GM12872 (cell line): ENCODE data around the gene IFNAR2.

Source experiments
- TF ChIP-seq, protein P1 (sequence below): IDR thresholded peaks from 3 replicates; pipeline ENCODE4 v1.5.1; 2011; ENCODE audit warnings: low read depth, mild to moderate bottlenecking, low read length, moderate library complexity; ENCODE audit not compliant: insufficient read depth

The IFNAR2 gene

DNA sequence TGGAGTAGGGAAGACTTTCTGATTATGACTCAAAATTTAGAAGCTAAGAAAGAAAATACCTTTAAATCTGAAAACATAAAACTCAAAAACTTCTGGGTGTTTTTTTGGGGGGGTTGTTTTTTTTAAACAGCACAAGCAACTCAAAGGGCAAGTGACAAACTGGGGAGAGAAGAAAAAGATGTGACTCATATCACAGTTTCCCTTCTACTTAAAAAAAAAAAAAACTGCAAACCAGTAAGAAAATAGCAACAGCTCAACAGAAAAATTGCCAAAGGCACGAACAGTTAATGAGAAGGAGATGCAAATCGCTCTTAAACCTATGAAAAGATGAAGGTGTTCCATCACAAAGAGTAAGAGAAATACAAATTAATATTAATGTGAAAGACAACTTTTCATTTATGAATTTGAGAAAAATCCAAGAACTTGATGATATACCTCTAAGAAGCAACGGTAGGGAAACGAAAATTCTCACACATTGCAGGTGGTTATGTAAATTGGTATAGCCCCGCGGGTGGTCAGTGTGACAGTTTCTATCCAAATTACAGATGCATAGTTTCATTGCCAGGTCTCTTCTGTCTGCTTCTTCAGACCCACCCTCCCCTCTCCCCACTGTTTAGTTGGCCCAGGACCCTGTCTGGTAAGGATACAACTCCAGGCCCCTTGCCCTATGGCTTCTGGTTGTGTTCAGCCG lies 9.0 kb downstream of the IFNAR2 start:
- TF ChIP-seq, protein P1, sequence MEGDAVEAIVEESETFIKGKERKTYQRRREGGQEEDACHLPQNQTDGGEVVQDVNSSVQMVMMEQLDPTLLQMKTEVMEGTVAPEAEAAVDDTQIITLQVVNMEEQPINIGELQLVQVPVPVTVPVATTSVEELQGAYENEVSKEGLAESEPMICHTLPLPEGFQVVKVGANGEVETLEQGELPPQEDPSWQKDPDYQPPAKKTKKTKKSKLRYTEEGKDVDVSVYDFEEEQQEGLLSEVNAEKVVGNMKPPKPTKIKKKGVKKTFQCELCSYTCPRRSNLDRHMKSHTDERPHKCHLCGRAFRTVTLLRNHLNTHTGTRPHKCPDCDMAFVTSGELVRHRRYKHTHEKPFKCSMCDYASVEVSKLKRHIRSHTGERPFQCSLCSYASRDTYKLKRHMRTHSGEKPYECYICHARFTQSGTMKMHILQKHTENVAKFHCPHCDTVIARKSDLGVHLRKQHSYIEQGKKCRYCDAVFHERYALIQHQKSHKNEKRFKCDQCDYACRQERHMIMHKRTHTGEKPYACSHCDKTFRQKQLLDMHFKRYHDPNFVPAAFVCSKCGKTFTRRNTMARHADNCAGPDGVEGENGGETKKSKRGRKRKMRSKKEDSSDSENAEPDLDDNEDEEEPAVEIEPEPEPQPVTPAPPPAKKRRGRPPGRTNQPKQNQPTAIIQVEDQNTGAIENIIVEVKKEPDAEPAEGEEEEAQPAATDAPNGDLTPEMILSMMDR = no peak

DNA sequence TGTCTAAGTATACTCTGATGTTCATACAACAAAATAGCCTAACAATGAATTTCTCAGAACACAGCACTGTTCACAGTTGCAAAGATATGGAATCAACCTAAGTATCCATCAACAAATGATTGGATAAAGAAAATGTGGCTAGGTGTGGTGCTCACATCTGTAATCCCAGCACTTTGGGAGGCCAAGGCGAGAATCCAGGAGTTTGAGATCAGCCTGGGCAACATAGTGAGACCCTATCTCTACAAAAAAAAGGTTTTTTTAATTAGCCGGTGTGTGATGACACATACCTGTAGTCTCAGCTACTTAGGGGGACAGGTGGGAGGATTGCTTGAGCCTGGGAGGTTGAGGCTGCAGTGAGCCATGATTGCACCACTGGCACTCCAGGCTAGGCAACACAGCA lies 10.7 kb downstream of the IFNAR2 start:
- TF ChIP-seq, protein P1 = no peak

DNA sequence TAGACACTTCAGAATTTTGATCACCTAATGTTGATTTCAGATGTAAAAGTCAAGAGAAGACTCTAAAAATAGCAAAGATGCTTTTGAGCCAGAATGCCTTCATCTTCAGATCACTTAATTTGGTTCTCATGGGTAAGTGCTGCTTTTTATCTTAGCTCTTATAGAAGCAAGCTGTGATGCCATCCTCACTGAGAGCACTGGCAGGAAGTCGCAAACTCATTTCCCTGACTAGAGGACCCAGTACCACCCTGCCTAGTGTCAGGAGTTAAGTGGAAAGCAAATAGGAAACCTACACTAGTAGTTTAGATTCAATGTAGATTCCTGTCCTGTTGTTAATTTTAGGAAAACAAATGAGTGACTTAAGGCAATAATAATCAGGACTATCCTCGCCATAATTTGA lies 12.1 kb downstream of the IFNAR2 start:
- TF ChIP-seq, protein P1 = no peak

DNA sequence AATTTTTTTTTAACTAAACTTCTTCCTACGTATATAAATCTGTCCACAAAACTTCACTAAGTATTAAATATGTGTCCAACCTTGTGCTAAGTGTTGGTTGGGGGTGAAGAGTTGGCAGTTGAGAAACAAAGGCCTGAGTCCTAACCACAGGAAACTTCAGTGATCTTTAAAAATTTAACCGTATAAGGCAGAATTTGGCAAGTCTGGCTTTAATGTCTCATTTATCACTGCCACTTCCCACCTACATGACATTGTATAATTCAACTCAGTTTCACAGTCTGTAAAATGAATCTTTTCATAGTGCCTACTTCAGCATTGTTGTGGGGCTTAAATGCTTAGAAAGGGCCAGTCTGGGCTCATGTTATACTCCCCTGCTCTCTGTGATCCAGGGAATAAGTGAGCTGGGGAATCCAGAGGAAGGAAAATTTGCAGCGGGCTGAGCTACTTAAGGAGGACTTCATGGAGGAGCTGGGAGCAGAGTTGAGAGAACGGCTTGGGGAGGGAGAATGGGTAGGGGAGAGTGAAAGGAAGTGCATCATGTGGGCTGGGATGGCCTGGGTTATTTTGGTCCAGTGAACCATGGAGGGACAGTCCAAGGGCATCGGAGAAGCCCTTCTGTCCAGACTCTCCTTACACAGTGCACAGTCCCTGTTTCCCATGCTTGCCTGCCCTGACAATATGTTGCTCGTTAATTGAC lies 14.5 kb downstream of the IFNAR2 start:
- TF ChIP-seq, protein P1 = no peak

DNA sequence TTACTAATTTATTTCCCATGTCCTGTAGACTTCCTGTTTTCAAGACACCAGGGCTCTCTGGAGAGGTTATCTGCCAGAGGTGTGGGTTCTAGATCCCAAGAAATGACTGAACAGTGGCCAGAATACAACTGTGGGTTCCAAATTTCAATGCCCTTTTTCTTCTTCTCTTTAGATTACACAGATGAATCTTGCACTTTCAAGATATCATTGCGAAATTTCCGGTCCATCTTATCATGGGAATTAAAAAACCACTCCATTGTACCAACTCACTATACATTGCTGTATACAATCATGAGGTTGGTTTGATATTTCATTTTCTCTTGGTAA lies 15.0 kb downstream of the IFNAR2 start:
- TF ChIP-seq, protein P1 = no peak

DNA sequence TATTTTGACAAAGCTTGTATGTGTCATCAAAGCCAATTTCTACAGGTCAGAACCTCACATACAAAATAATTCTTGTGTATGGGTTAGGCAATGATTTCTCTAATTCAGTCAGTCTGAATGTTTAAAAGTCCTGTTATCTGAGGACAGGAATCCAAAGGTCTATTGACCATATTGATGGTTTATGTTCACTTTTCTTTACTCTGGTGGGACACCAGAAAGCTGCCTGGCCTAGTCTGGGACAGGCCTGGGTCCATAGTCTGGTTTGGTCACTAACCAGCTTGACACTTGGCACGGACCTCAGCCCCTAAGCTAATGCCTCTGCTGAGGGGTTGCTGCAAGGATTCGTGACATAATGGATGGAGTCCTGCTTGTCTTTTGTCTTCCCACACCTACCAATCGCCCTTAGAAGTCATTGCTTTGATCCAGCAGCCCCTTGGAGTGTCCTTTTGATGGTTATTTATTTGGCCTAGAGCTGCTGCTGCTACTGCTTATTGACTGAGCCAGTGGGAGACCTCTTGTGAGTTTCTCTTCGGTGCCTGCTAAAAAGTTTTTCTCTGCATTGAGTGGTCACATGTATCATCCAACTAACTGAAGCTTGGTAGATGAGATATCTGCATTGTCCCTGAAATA lies 15.7 kb downstream of the IFNAR2 start:
- TF ChIP-seq, protein P1 = no peak

DNA sequence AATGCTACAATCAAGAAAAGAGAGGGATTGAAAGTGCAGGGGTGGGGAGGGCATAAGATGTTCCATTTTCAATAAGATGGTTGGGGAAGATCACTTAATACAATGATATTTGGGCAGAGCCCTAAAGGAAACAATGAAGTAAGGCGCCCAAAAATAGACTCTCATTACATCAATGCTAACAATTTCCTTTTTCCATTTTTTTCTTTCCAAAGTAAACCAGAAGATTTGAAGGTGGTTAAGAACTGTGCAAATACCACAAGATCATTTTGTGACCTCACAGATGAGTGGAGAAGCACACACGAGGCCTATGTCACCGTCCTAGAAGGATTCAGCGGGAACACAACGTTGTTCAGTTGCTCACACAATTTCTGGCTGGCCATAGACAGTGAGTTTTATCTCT lies 16.8 kb downstream of the IFNAR2 start:
- TF ChIP-seq, protein P1 = no peak
